BLaER1 treated with 17β-estradiol and CSF1 and Interleukin-3, amounts not matched to agents 10 nM and 100 nM (cell line): ENCODE results near the gene TRIL.
A peak's percentile ranks its signal among the peaks of the same experiment; 100 is the strongest.

Experiments used
- H3K27ac ChIP-seq, 11 experiments: shearing (Covaris generic); formaldehyde crosslinking; 2 replicates each; pipeline ENCODE4 v1.8.1; 2022
- H3K27me3 ChIP-seq, 11 experiments: shearing (Covaris generic); formaldehyde crosslinking; 2 replicates each; pipeline ENCODE4 v1.8.1; 2022
- H3K36me3 ChIP-seq, 11 experiments: shearing (Covaris generic); formaldehyde crosslinking; 2 replicates each; pipeline ENCODE4 v1.8.1; 2022
- H3K4me1 ChIP-seq, 10 experiments: shearing (Covaris generic); formaldehyde crosslinking; 2 replicates each; pipeline ENCODE4 v1.8.1; 2022
- H3K4me2 ChIP-seq, 11 experiments: shearing (Covaris generic); formaldehyde crosslinking; 2 replicates each; pipeline ENCODE4 v1.8.1; 2022
- H3K4me3 ChIP-seq, 10 experiments: shearing (Covaris generic); formaldehyde crosslinking; 2 replicates each; pipeline ENCODE4 v1.8.1; 2022
- H3K9ac ChIP-seq, 11 experiments: shearing (Covaris generic); formaldehyde crosslinking; 2 replicates each; pipeline ENCODE4 v1.8.1; 2022
- H3K9me3 ChIP-seq, 11 experiments: shearing (Covaris generic); formaldehyde crosslinking; replicated peaks in 1 of 11; 2 replicates each; pipeline ENCODE4 v1.8.1; 2022
- H4K20me1 ChIP-seq, 11 experiments: shearing (Covaris generic); formaldehyde crosslinking; 2 replicates each; pipeline ENCODE4 v1.8.1; 2022
- Cebpa-rat ChIP-seq, 11 experiments: shearing (Covaris generic); IDR thresholded peaks; 2 replicates each; pipeline ENCODE4 v1.8.1; 2022

The TRIL gene

DNA sequence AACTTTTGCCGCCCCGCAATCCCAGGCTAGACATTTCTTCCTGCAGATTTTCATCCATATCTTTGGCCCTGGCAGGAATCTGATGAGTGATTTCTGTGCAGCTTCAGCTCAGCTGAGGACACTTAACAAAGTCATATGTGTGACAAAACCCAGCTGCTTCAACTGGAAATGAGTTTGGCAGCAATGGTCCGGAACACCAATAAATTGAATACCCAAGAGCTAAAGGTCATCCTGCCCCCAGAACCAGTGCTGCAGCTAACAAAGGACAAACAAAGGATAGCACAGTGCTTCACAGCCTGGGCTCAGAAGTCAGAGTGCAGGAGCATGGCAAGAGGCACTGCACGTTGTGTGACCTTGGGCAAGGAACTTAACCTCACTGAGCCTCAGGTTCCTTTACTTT, 40.0 kb upstream of the TRIL start:
- 0 out of 22 replicates have a peak, but pooled peaks cover 0 to 3% (median 0%) of the 10 kb centered on the region in 11 experiments for H3K27me3 ChIP-seq
- no peaks in the 10 kb centered on the region for H3K36me3 ChIP-seq
- H3K9me3 ChIP-seq = no peaks in the 10 kb centered on the region
- TF ChIP-seq Cebpa-rat (IDR thresholded peaks at IDR 0.05) = no peak
- H3K4me1 ChIP-seq = no peaks in the 10 kb centered on the region
- no peak overlapping the region for H3K4me2 ChIP-seq
- no peaks in the 10 kb centered on the region for H4K20me1 ChIP-seq
- H3K27ac ChIP-seq = no peak overlapping the region
- no peak overlapping the region for H3K4me3 ChIP-seq
- H3K9ac ChIP-seq = no peak overlapping the region

DNA sequence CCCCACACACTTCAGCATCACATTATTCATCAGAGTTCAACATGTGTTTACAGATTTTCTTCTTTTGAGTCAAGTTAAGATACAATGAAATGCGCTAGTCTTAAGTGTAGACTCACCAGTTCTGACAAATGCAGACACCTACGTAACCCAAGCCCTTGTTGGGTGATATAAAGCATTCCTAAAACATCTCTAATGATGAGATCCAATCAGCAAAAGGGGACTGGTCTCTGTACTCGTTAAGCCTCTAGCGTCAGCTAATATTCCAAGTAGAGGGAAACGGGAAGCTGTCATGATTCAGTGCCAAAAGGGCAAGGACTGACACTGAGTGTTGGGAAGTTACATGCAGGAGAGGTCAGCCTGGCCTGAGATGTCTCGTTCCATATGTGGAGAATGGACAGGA, 38.7 kb upstream of the TRIL start:
- H3K9me3 ChIP-seq = no peaks in the 10 kb centered on the region
- no peaks in the 10 kb centered on the region for H4K20me1 ChIP-seq
- H3K27me3 ChIP-seq = 0 out of 22 replicates have a peak, but pooled peaks cover 0 to 3% (median 0%) of the 10 kb centered on the region in 11 experiments
- no peak overlapping the region for H3K4me2 ChIP-seq
- H3K27ac ChIP-seq = no peak overlapping the region
- no peaks in the 10 kb centered on the region for H3K4me1 ChIP-seq
- H3K4me3 ChIP-seq = no peak overlapping the region
- no peak for TF ChIP-seq Cebpa-rat (IDR thresholded peaks at IDR 0.05)
- H3K36me3 ChIP-seq = no peaks in the 10 kb centered on the region
- no peak overlapping the region for H3K9ac ChIP-seq

DNA sequence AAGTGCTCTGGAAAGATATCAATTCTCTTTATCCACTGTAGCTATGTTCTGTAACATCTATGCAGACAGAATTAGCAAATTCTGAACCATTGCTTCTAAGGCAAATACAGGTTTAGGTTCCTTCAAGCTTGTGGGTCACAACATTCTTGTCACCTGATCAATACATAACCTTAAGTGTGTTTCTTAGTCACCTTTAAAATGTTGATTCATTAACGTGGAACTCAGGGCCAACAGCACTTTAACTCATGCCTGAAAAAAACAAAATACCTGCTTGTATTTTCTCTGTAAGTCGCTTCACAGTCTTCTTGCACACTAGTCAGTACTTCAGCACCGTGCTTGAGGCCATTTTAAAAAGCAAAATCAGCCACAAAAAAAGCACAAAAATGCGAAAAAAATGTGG, 35.2 kb upstream of the TRIL start:
- H3K27me3 ChIP-seq = 0 out of 22 replicates have a peak, but pooled peaks cover 0 to 3% (median 0%) of the 10 kb centered on the region in 11 experiments
- peaks cover 0 to 6% (median 0%) of the 10 kb centered on the region in 10 experiments; a peak in 1 of 20 replicates for H3K4me1 ChIP-seq
- TF ChIP-seq Cebpa-rat (IDR thresholded peaks at IDR 0.05) = no peak
- H3K4me2 ChIP-seq = no peak overlapping the region
- H3K36me3 ChIP-seq = no peaks in the 10 kb centered on the region
- no peak overlapping the region for H3K4me3 ChIP-seq
- H3K9me3 ChIP-seq = peaks cover 0 to 10% (median 0%) of the 10 kb centered on the region in 11 experiments; a peak in 5 of 22 replicates
- H3K9ac ChIP-seq = no peak overlapping the region
- no peak overlapping the region for H3K27ac ChIP-seq
- H4K20me1 ChIP-seq = no peaks in the 10 kb centered on the region

DNA sequence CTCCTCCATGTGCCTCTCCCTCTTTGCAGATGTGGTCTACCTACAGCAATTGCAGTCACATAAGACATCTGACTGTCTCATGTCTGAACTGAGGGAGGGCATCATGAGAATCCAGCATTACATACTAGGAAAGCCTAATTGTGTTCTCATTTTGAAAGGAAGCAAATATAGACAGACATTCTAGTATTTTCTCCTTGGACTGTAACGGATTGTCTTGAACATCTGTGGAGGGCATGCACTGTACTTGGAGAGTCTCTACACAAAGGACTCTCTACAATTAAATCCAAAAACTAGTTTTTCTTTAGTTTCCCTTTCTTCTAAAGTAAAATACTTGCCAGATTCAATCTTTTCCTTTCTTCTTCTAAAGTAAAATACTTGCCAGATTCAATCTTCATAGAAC, 34.7 kb upstream of the TRIL start:
- H3K27me3 ChIP-seq = 0 out of 22 replicates have a peak, but pooled peaks cover 0 to 3% (median 0%) of the 10 kb centered on the region in 11 experiments
- no peaks in the 10 kb centered on the region for H3K36me3 ChIP-seq
- peaks cover 0 to 12% (median 0%) of the 10 kb centered on the region in 11 experiments; a peak in 5 of 22 replicates for H3K9me3 ChIP-seq
- no peak overlapping the region for H3K4me3 ChIP-seq
- H3K9ac ChIP-seq = no peak overlapping the region
- no peak for TF ChIP-seq Cebpa-rat (IDR thresholded peaks at IDR 0.05)
- H3K4me1 ChIP-seq = peaks cover 0 to 6% (median under 1%) of the 10 kb centered on the region in 10 experiments; a peak in 6 of 20 replicates
- H3K4me2 ChIP-seq = no peak overlapping the region
- H4K20me1 ChIP-seq = no peaks in the 10 kb centered on the region
- no peak overlapping the region for H3K27ac ChIP-seq

DNA sequence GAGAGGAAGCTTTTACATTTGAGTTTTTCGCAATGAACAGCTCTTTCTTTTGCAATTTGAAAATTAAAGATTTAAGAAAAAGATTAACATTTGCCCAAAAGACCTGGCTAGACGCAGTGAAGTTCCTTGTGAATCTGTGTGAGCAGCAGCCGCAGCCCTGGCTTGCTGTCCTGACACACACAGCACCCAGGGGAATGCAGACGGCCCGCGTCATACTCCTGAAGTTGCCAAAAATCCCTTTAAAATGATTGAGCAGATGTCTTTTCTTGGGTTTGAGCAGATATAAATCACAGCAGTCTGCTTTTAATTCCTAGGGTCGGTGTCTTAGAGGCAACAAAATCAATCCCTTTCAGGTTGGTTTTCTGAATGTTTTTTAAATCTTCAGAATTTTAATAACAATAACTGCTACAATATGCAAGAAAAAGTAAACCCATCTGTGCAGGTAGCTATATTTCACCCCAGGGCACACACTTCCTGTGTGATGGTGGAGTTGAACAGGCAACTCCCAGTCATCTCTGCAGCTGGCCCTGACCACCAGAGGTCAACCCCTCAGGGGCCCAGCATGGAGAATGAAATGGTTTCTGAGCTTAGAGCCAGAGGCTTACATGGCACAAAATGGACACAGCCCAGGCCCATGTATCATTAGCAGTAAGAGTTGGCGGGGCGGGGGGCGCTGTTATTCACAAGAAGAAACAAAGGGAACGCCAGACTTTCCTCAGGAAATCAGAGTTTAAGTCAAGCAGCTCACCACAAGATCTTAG, 32.2 kb upstream of the TRIL start:
- no peak overlapping the region for H3K27ac ChIP-seq
- no peak overlapping the region for H3K4me2 ChIP-seq
- H3K36me3 ChIP-seq = no peaks in the 10 kb centered on the region
- H4K20me1 ChIP-seq = no peaks in the 10 kb centered on the region
- no peak for TF ChIP-seq Cebpa-rat (IDR thresholded peaks at IDR 0.05)
- no peak overlapping the region for H3K4me3 ChIP-seq
- H3K9me3 ChIP-seq = peaks cover 0 to 14% (median 0%) of the 10 kb centered on the region in 11 experiments; a peak in 5 of 22 replicates
- no peaks in the 10 kb centered on the region for H3K27me3 ChIP-seq
- no peak overlapping the region for H3K9ac ChIP-seq
- peaks cover 0 to 26% (median 11%) of the 10 kb centered on the region in 10 experiments; a peak in 11 of 20 replicates for H3K4me1 ChIP-seq

DNA sequence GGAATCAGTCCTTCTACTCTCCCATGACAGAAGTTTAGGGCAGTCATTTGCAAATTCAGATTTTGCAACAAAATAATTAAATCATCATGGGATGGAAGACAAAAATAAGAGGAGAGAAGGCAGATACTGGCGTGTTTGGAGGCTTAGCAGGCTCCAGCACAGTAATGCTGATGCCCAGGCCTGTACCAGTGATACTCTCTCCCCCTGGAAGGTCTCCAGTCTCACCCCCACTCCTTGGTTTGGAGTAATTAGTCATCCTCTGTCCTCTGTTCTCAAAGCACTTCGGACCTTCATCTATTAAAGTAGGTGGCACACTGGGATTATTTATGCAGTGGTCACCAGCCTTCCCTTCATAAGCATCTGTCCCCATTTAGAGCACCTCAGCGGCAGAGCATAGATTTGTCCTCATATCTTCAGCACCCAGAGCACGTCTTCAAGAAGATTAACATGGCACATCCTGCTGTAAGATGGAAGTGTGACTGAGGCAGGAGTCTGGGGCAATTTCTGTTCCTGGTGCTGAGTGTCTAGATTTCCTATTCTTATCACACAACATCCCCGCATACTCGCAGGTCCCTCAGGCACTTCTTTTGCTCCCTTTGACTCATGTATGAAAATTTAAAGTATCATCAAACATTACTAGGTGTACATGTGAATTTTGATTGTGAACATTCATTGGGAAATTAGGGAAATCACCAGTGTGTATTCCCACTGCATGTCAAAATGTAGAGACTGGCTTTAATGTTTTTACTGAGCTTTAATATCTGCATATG, 31.3 kb upstream of the TRIL start:
- H3K27ac ChIP-seq = no peak overlapping the region
- H3K4me1 ChIP-seq = peaks cover 4 to 35% (median 16%) of the 10 kb centered on the region in 10 experiments; a peak in 15 of 20 replicates
- H3K9me3 ChIP-seq = peaks cover 0 to 14% (median 0%) of the 10 kb centered on the region in 11 experiments; a peak in 5 of 22 replicates
- H3K27me3 ChIP-seq = no peaks in the 10 kb centered on the region
- H4K20me1 ChIP-seq = no peaks in the 10 kb centered on the region
- H3K4me2 ChIP-seq = no peak overlapping the region
- TF ChIP-seq Cebpa-rat (IDR thresholded peaks at IDR 0.05) = no peak
- H3K36me3 ChIP-seq = no peaks in the 10 kb centered on the region
- no peak overlapping the region for H3K4me3 ChIP-seq
- no peak overlapping the region for H3K9ac ChIP-seq

DNA sequence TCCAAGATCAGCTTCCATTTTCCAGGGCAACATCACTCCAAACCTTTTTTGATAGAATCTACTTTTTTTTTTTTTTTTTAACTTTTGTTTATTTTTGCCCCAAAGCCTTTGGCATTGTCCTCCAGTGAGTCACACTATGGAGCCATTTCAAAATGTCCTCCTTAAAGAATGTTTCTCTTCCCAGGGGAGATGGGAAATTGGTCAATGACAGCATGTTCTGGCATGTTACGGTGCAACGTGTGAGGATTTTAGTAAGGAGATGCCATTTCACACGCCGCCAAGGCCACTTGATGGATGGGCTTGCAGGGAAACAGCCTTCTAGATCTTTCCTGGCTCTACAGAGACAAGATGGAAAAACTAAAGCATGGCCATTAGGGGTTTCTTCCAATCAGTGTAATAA, 30.7 kb upstream of the TRIL start:
- Histone ChIP-seq H3K4me2 (no peak overlapping the region), H3K27ac (no peak overlapping the region), H3K9ac (no peak overlapping the region), H3K36me3 (no peaks in the 10 kb centered on the region), H3K4me1 (peaks cover 4 to 41% (median 18%) of the 10 kb centered on the region in 10 experiments; a peak in 15 of 20 replicates), H3K9me3 (peaks cover 0 to 14% (median 0%) of the 10 kb centered on the region in 11 experiments; a peak in 5 of 22 replicates), H3K27me3 (no peaks in the 10 kb centered on the region), H4K20me1 (no peaks in the 10 kb centered on the region), H3K4me3 (no peak overlapping the region)
- TF ChIP-seq Cebpa-rat (IDR thresholded peaks at IDR 0.05) = no peak

DNA sequence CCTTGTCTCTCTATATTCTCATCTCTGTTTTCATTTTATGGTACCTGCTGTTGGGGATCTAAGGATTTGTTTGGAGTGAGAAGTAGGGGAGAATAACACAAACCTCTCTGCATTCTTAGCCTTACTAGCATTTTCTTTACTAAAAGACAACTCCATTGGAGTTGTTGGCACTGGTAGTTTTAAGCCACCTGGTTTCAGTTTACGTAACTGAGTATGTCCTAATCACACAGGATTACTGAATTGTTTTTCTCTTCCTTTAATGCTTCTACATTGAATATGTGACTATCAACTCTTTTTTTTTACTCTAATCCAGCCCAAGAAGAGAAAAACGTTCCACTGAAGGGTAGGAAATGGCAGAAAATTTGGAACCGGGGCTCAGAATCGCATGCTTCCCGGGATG, 30.0 kb upstream of the TRIL start:
- no peaks in the 10 kb centered on the region for H4K20me1 ChIP-seq
- peaks cover 0 to 14% (median 0%) of the 10 kb centered on the region in 11 experiments; a peak in 5 of 22 replicates for H3K9me3 ChIP-seq
- no peak overlapping the region for H3K27ac ChIP-seq
- no peak overlapping the region for H3K9ac ChIP-seq
- no peaks in the 10 kb centered on the region for H3K36me3 ChIP-seq
- no peak overlapping the region for H3K4me3 ChIP-seq
- H3K4me1 ChIP-seq = peaks cover 4 to 41% (median 18%) of the 10 kb centered on the region in 10 experiments; a peak in 15 of 20 replicates
- no peak for TF ChIP-seq Cebpa-rat (IDR thresholded peaks at IDR 0.05)
- no peaks in the 10 kb centered on the region for H3K27me3 ChIP-seq
- H3K4me2 ChIP-seq = peak overlapping the region in 2 of 11 experiments; percentile 6 to 71; a peak in 1 of 22 replicates

DNA sequence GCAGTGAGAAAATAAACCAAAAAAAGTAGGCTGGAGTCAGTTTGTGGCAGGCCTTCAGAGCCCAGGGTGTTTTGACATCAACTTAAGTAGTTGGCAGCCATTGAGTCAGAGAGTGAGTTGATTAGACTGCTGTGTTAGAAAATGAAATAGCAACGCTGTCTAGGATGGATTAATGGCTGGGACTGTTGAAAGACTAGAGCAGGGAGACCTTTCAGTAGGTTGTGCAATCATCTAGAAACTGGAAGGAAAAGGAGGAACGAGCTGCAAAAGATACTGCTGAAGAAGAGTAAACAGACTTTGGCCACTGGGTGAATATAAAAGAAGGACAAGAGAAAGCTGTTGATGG, 28.6 kb upstream of the TRIL start:
- peak; percentile 33 to 95 (median 83); a peak in 18 of 22 replicates for TF ChIP-seq Cebpa-rat (IDR thresholded peaks at IDR 0.05)
- H3K27ac ChIP-seq = peak overlapping the region in 5 of 11 experiments; percentile 10 to 66 (median 41); a peak in 7 of 22 replicates
- H3K36me3 ChIP-seq = no peaks in the 10 kb centered on the region
- peaks cover 4 to 41% (median 18%) of the 10 kb centered on the region in 10 experiments; a peak in 15 of 20 replicates for H3K4me1 ChIP-seq
- H4K20me1 ChIP-seq = no peaks in the 10 kb centered on the region
- H3K27me3 ChIP-seq = no peaks in the 10 kb centered on the region
- H3K9me3 ChIP-seq = peaks cover 0 to 24% (median 0%) of the 10 kb centered on the region in 11 experiments; a peak in 7 of 22 replicates
- H3K4me2 ChIP-seq = peak overlapping the region in 6 of 11 experiments; percentile 26 to 73 (median 62); a peak in 12 of 22 replicates
- H3K9ac ChIP-seq = 0 out of 22 replicates have a peak overlapping the region, but pooled peaks of 1 of the 11 experiments have one; percentile 11
- no peak overlapping the region for H3K4me3 ChIP-seq
